ENCODE measurements around the gene ENTREP1. TPM values are rescaled to one million over a fixed set of nuclear protein-coding genes. Genes with fewer than 3 reads are reported as not detected.
"Not testable (repeated sequence)": the region's sequence is repeated elsewhere in the genome, so short reads cannot be mapped to it uniquely, and the experiment has no call there.

ENTREP1 gene
- total RNA-seq, 2 experiments from 2014 or later: not detected

DNA sequence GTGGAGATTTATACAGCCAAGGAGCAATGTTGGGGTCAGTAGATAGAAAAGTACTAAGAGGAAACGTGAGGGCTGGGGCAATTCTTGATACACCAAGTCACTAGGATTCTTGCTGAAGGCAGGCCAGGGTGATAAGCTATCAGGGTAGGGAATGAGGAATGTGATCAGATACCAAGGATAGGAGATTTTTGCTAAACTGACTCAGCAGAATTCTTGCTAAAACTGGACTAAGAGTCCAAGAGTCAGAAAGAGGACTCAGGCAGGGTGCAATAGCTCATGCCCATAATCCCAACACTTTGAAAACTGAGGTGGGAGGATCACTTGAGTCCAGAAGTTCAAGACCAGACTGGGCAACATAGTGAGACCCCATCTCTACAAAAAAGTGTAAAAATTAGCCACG lies 71.7 kb downstream of the ENTREP1 start:
- no peaks in the 10 kb centered on the region for H4K20me1 ChIP-seq (ENCODE audit: insufficient read depth, low read length)
- CTCF ChIA-PET (ENCODE audit: unreplicated experiment): no interaction called here
- H3K4me2 ChIP-seq (ENCODE audit: low read length): no peak overlapping the region
- no peak overlapping the region for H3K4me3 ChIP-seq (ENCODE audit: low read depth, low read length, poor library complexity, severe bottlenecking)
- TF ChIP-seq, protein P1, sequence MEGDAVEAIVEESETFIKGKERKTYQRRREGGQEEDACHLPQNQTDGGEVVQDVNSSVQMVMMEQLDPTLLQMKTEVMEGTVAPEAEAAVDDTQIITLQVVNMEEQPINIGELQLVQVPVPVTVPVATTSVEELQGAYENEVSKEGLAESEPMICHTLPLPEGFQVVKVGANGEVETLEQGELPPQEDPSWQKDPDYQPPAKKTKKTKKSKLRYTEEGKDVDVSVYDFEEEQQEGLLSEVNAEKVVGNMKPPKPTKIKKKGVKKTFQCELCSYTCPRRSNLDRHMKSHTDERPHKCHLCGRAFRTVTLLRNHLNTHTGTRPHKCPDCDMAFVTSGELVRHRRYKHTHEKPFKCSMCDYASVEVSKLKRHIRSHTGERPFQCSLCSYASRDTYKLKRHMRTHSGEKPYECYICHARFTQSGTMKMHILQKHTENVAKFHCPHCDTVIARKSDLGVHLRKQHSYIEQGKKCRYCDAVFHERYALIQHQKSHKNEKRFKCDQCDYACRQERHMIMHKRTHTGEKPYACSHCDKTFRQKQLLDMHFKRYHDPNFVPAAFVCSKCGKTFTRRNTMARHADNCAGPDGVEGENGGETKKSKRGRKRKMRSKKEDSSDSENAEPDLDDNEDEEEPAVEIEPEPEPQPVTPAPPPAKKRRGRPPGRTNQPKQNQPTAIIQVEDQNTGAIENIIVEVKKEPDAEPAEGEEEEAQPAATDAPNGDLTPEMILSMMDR (conservative IDR thresholded peaks at IDR 0.05; ENCODE audit: low read length): no peak
- TF ChIP-seq EZH2phosphoT487 (IDR thresholded peaks at IDR 0.05; ENCODE audit: borderline replicate concordance, low read depth, low read length): no peak
- H3K79me2 ChIP-seq (ENCODE audit: insufficient read depth, low read depth, low read length): no peaks in the 10 kb centered on the region
- intact Hi-C loops (cut with micrococcal nuclease; ENCODE audit: unreplicated experiment): no loop called here
- H3K36me3 ChIP-seq (ENCODE audit: insufficient read depth, low read length): no peaks in the 10 kb centered on the region
- H3K4me1 ChIP-seq (ENCODE audit: insufficient read depth, low read length, poor library complexity, severe bottlenecking): no peaks in the 10 kb centered on the region
- H3K27ac ChIP-seq (ENCODE audit: low read depth, low read length, poor library complexity, severe bottlenecking): no peak overlapping the region
- no peak overlapping the region for H2AFZ ChIP-seq (ENCODE audit: low read length)
- no peaks in the 10 kb centered on the region for H3K9me3 ChIP-seq (ENCODE audit: low read length)
- no peaks in the 10 kb centered on the region for H3K9me2 ChIP-seq (ENCODE audit: insufficient read depth, low read length)
- POLR2A ChIA-PET: no interaction called here
- no peak for DNase-seq (ENCODE audit: low spot score)
- BruUV-seq (replicated peaks): no TSS peak

DNA sequence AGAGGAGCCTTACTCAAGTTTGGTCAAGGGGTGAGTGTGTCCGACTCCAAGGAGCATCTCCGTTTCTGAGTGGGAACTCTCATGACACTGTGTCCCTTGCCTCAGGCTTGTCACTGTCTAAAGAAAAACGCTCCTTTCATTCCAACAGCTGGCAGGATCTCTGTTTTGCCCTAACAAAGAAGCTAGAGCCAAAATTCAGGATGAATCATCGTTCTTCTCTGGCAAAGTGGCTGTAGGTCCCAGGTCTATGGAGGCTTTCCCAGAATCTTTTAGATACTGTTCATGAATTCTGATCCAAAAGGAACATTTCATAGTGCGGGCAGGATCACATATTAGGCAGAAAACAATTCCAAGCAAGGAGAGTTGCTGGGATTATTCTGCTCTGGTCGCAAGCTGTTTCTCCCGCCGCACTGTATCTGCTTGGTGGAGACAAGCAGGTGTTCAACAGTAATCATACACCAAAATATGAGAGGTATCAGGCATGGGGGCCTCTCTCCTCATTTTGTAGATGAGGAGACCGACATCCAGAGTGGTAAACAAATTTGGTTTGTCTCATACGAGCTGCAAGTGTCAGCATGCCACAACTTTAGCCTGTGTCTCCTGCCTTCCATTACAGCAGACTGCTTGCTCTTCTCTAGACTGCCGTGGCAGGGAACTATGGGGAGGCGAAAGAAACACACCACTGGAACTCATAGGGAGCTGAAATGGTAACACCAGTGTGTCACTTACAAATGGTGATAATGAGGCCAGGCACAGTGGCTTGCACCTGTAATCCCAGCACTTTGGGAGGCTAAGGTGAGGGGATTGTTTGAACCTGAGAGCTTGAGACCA lies 72.6 kb downstream of the ENTREP1 start:
- ChIA-PET CTCF (ENCODE audit: unreplicated experiment) (no interaction called here), POLR2A (no interaction called here)
- H3K79me2 ChIP-seq (ENCODE audit: insufficient read depth, low read depth, low read length): no peaks in the 10 kb centered on the region
- H4K20me1 ChIP-seq (ENCODE audit: insufficient read depth, low read length): no peaks in the 10 kb centered on the region
- H3K9me3 ChIP-seq (ENCODE audit: low read length): no peaks in the 10 kb centered on the region
- TF ChIP-seq, protein P1 (conservative IDR thresholded peaks at IDR 0.05; ENCODE audit: low read length): no peak
- TF ChIP-seq EZH2phosphoT487 (IDR thresholded peaks at IDR 0.05; ENCODE audit: borderline replicate concordance, low read depth, low read length): no peak
- no peak for DNase-seq (ENCODE audit: low spot score)
- H3K27ac ChIP-seq (ENCODE audit: low read depth, low read length, poor library complexity, severe bottlenecking): no peak overlapping the region
- H3K9me2 ChIP-seq (ENCODE audit: insufficient read depth, low read length): no peaks in the 10 kb centered on the region
- H2AFZ ChIP-seq (ENCODE audit: low read length): no peak overlapping the region
- no peaks in the 10 kb centered on the region for H3K36me3 ChIP-seq (ENCODE audit: insufficient read depth, low read length)
- intact Hi-C loops (cut with micrococcal nuclease; ENCODE audit: unreplicated experiment): no loop called here
- BruUV-seq (replicated peaks): no TSS peak
- H3K4me3 ChIP-seq (ENCODE audit: low read depth, low read length, poor library complexity, severe bottlenecking): no peak overlapping the region
- H3K4me1 ChIP-seq (ENCODE audit: insufficient read depth, low read length, poor library complexity, severe bottlenecking): no peaks in the 10 kb centered on the region
- H3K4me2 ChIP-seq (ENCODE audit: low read length): no peak overlapping the region

DNA sequence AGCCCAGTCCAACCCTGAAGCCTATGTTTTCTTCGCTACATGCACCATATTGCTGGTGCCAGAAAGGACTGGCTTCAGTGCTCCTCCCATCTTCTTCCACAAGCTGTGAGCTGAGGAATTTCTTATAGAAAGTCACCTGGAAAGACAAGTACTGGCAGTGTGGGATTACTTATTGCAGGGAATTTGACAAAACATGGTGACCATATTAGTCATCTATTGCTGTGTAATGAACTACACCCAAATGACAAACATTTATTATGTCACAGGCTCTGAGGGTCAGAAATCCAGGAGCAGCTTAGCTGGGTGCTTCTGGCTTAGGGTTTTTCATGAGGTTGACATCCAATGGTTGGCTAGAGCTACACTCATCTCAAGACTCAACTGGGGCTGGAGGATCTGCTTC lies 75.5 kb downstream of the ENTREP1 start:
- no peak overlapping the region for H3K4me3 ChIP-seq (ENCODE audit: low read depth, low read length, poor library complexity, severe bottlenecking)
- TF ChIP-seq EZH2phosphoT487 (IDR thresholded peaks at IDR 0.05; ENCODE audit: borderline replicate concordance, low read depth, low read length): no peak
- TF ChIP-seq, protein P1 (conservative IDR thresholded peaks at IDR 0.05; ENCODE audit: low read length): no peak
- no peak for DNase-seq (ENCODE audit: low spot score)
- no TSS peak for BruUV-seq (replicated peaks)
- ChIA-PET CTCF (ENCODE audit: unreplicated experiment) (no interaction called here), POLR2A (no interaction called here)
- intact Hi-C loops (cut with micrococcal nuclease; ENCODE audit: unreplicated experiment): no loop called here
- H3K9me2 ChIP-seq (ENCODE audit: insufficient read depth, low read length): no peaks in the 10 kb centered on the region
- H3K27ac ChIP-seq (ENCODE audit: low read depth, low read length, poor library complexity, severe bottlenecking): no peak overlapping the region
- no peaks in the 10 kb centered on the region for H3K4me1 ChIP-seq (ENCODE audit: insufficient read depth, low read length, poor library complexity, severe bottlenecking)
- H3K9me3 ChIP-seq (ENCODE audit: low read length): no peaks in the 10 kb centered on the region
- no peaks in the 10 kb centered on the region for H3K36me3 ChIP-seq (ENCODE audit: insufficient read depth, low read length)
- no peak overlapping the region for H2AFZ ChIP-seq (ENCODE audit: low read length)
- H3K79me2 ChIP-seq (ENCODE audit: insufficient read depth, low read depth, low read length): no peaks in the 10 kb centered on the region
- no peaks in the 10 kb centered on the region for H4K20me1 ChIP-seq (ENCODE audit: insufficient read depth, low read length)
- H3K4me2 ChIP-seq (ENCODE audit: low read length): no peak overlapping the region

DNA sequence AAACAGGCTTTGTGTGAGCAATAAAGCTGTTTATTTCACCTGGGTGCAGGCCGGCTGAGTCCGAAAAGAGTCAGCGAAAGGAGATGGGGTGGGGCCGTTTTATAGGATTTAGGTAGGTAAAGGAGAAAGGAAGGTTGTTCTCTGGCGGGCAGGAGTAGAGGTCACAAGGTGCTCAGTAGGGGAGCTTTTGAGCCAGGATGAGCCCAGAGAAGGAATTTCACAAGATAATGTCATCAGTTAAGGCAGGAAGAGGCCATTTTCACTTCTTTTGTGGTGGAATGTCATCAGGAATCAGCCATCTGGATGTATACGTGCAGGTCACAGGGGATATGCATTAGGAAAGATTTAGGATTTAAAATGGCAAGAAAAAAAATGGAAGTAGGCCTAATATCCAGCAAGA lies 84.9 kb downstream of the ENTREP1 start:
- H3K9me3 ChIP-seq (ENCODE audit: low read length); H3K4me3 ChIP-seq (ENCODE audit: low read depth, low read length, poor library complexity, severe bottlenecking); intact Hi-C loops (cut with micrococcal nuclease; ENCODE audit: unreplicated experiment); POLR2A ChIA-PET; H3K79me2 ChIP-seq (ENCODE audit: insufficient read depth, low read depth, low read length); H3K4me1 ChIP-seq (ENCODE audit: insufficient read depth, low read length, poor library complexity, severe bottlenecking); H3K9me2 ChIP-seq (ENCODE audit: insufficient read depth, low read length); H3K27ac ChIP-seq (ENCODE audit: low read depth, low read length, poor library complexity, severe bottlenecking); H3K4me2 ChIP-seq (ENCODE audit: low read length); BruUV-seq (replicated peaks); H2AFZ ChIP-seq (ENCODE audit: low read length); H4K20me1 ChIP-seq (ENCODE audit: insufficient read depth, low read length); CTCF ChIA-PET (ENCODE audit: unreplicated experiment); DNase-seq (ENCODE audit: low spot score); H3K36me3 ChIP-seq (ENCODE audit: insufficient read depth, low read length): not testable (repeated sequence)
